Measurements from ENCODE around the gene DCK. TPM values are rescaled to one million over a fixed set of nuclear protein-coding genes. Genes with fewer than 3 reads are reported as not detected.

DCK gene
- total RNA-seq, 1 experiment from 2014 or later = 13.7 TPM

GRCh38 chr4:71008196-71008595, 14.7 kb downstream of the DCK start:
- Histone ChIP-seq H3K9me3 (ENCODE audit: control insufficient read depth, low read depth, low read length) (no peaks in the 10 kb centered on the region), H3K14ac (ENCODE audit: insufficient read depth, low read length) (no peak overlapping the region), H2BK120ac (ENCODE audit: low read depth, low read length, poor library complexity, severe bottlenecking) (no peak overlapping the region), H3T11ph (ENCODE audit: low read length) (no peak overlapping the region), H3K23ac (ENCODE audit: insufficient read length, low read depth, low read length) (no peak overlapping the region), H3K9ac (ENCODE audit: extremely low read depth, insufficient read length, low read length) (no peak overlapping the region), H4K91ac (ENCODE audit: insufficient read length, low read depth, low read length) (no peak overlapping the region), H3K18ac (ENCODE audit: insufficient read length, low read depth, low read length) (no peak overlapping the region), H2BK20ac (ENCODE audit: low read depth, low read length, poor library complexity, severe bottlenecking) (no peak overlapping the region), H3K4ac (ENCODE audit: low read depth, low read length) (no peak overlapping the region), H4K8ac (replicated peaks; ENCODE audit: insufficient read length, low read depth, low read length) (no peak overlapping the region), H3K79me2 (ENCODE audit: insufficient read depth, low read length) (peaks cover 2% of the 10 kb centered on the region; the same call in 1 of the 2 replicates), H2BK12ac (ENCODE audit: insufficient read length, low read depth, low read length) (no peak overlapping the region), H2BK15ac (ENCODE audit: low read depth, low read length) (no peak overlapping the region), H3K4me2 (ENCODE audit: insufficient read depth, insufficient read length, low read length) (no peak overlapping the region), H4K5ac (ENCODE audit: insufficient read length, low read depth, low read length) (no peak overlapping the region), H3K23me2 (ENCODE audit: insufficient read length, low read depth, low read length, poor library complexity, severe bottlenecking) (no peaks in the 10 kb centered on the region), H3K4me1 (ENCODE audit: insufficient read depth, low read length) (peaks cover 2% of the 10 kb centered on the region; the same call in 1 of the 2 replicates), H3K27ac (ENCODE audit: insufficient read length, low read depth, low read length) (no peak overlapping the region), H3K56ac (ENCODE audit: insufficient read length, low read depth, low read length) (no peak overlapping the region), H2BK5ac (ENCODE audit: insufficient read length, low read length) (no peak overlapping the region), H2AK5ac (ENCODE audit: insufficient read length, low read length) (no peak overlapping the region), H3K27me3 (ENCODE audit: insufficient read depth, low read length) (no peaks in the 10 kb centered on the region), H3K79me1 (ENCODE audit: insufficient read depth, low read depth, low read length, poor library complexity, severe bottlenecking) (peaks cover 5% of the 10 kb centered on the region), H4K20me1 (ENCODE audit: control insufficient read depth, insufficient read depth, insufficient read length) (no peaks in the 10 kb centered on the region), H2AFZ (ENCODE audit: low read length) (no peak overlapping the region)
- no peak overlapping the region for H3K4me3 Mint-ChIP-seq
- peaks cover 28 to 29% of the 10 kb centered on the region in 2 experiments for H3K4me1 Mint-ChIP-seq
- peaks cover 21 to 22% (median 21%) of the 10 kb centered on the region in 3 experiments for H3K36me3 Mint-ChIP-seq (ENCODE audit: insufficient read depth in 1 of 3, low read depth in 3 of 3)
- WGBS (ENCODE audit: extremely low coverage, insufficient read length, low lambda C conversion rate) = no CpG with 5 or more reads among the region's 2 CpGs
- no peaks in the 10 kb centered on the region for H3K27me3 Mint-ChIP-seq (ENCODE audit: low read depth)
- H3K9me3 Mint-ChIP-seq = peaks cover 10 to 12% of the 10 kb centered on the region in 2 experiments
- TF ChIP-seq, protein P1, sequence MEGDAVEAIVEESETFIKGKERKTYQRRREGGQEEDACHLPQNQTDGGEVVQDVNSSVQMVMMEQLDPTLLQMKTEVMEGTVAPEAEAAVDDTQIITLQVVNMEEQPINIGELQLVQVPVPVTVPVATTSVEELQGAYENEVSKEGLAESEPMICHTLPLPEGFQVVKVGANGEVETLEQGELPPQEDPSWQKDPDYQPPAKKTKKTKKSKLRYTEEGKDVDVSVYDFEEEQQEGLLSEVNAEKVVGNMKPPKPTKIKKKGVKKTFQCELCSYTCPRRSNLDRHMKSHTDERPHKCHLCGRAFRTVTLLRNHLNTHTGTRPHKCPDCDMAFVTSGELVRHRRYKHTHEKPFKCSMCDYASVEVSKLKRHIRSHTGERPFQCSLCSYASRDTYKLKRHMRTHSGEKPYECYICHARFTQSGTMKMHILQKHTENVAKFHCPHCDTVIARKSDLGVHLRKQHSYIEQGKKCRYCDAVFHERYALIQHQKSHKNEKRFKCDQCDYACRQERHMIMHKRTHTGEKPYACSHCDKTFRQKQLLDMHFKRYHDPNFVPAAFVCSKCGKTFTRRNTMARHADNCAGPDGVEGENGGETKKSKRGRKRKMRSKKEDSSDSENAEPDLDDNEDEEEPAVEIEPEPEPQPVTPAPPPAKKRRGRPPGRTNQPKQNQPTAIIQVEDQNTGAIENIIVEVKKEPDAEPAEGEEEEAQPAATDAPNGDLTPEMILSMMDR (conservative IDR thresholded peaks at IDR 0.05) = no peak
- H3K27ac Mint-ChIP-seq = peak overlapping the region in 1 of 3 experiments; percentile 55; a peak in 3 of 7 replicates
- DNase-seq = no peak

Data from H9 (cell line).